ENCODE data around the gene CTNNA3.

DNA sequence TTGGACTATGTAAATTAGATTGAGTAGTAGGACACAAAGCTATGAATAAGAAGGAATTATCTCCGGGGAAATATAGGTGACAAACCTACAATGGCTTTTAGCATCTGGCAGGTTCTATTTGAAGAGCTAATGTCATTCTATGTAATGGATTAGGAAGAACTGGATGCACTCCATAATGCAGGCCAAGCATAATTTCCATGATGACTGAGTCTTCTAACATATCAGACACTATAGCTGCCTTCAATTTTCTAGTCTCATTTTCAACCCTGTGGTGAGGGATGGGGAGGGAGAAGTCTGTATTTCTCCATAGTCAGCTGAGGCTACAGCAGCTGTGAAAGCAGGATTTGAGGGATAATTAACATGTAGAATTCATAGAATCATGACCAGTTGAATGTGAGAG, 1160.6 kb downstream of the CTNNA3 start:
- TF ChIP-seq CTCF (IDR thresholded peaks at IDR 0.05) (no peak), POLR2A (IDR thresholded peaks at IDR 0.05) (no peak)

Data from testis (tissue), 2 donors.